ENCODE data around the gene PSMC2. TPM values are rescaled to one million over a fixed set of nuclear protein-coding genes. Genes with fewer than 3 reads are reported as not detected.

Gene PSMC2
- total RNA-seq, 6 experiments from 2014 or later = 71.3 to 96.6 (median 78.2) TPM

DNA sequence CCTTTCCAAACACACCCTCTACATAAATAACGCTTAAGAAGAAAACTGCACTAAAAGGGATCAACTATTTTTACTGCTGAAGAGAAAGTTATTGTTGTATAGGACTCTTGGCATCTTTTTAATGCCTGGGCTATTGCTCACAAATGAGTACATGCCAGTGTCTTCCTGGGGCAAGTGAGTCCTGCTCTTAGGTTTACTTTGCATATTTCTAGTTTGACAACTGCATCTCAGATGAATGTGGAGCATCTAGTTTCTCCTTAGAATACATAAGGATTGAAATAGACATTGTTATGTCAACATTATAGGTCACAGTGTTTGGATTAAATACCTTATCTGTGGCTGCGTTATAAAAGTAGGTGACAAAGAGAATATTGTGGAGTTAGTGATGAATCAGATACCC, 44.5 kb downstream of the PSMC2 start:
- H3K27me3 ChIP-seq = no peaks in the 10 kb centered on the region
- no peaks in the 10 kb centered on the region for H3K36me3 ChIP-seq
- WGBS (ENCODE audit: insufficient coverage, low coverage, low lambda C conversion rate, missing lambda C conversion rate) = 94% methylated on average over 2 of the region's 2 CpGs
- no peaks in the 10 kb centered on the region for H3K9me3 ChIP-seq
- H3K4me3 ChIP-seq = no peak overlapping the region
- intact Hi-C loops (cut with DNase I) = no loop called here
- no peak for TF ChIP-seq POLR2A (IDR thresholded peaks at IDR 0.05)
- TF ChIP-seq, protein P1, sequence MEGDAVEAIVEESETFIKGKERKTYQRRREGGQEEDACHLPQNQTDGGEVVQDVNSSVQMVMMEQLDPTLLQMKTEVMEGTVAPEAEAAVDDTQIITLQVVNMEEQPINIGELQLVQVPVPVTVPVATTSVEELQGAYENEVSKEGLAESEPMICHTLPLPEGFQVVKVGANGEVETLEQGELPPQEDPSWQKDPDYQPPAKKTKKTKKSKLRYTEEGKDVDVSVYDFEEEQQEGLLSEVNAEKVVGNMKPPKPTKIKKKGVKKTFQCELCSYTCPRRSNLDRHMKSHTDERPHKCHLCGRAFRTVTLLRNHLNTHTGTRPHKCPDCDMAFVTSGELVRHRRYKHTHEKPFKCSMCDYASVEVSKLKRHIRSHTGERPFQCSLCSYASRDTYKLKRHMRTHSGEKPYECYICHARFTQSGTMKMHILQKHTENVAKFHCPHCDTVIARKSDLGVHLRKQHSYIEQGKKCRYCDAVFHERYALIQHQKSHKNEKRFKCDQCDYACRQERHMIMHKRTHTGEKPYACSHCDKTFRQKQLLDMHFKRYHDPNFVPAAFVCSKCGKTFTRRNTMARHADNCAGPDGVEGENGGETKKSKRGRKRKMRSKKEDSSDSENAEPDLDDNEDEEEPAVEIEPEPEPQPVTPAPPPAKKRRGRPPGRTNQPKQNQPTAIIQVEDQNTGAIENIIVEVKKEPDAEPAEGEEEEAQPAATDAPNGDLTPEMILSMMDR (IDR thresholded peaks at IDR 0.05) = no peak
- no peak for ATAC-seq
- DNase-seq = no peak
- no peak overlapping the region for H3K27ac ChIP-seq
- H3K4me1 ChIP-seq = peaks cover 0 to 15% (median 4%) of the 10 kb centered on the region in 4 donors

- Histone ChIP-seq H3K27ac (no peak overlapping the region), H3K27me3 (no peaks in the 10 kb centered on the region)
Measured at GRCh38 chr7:103394566-103394965, 47.1 kb downstream of the PSMC2 start.

DNA sequence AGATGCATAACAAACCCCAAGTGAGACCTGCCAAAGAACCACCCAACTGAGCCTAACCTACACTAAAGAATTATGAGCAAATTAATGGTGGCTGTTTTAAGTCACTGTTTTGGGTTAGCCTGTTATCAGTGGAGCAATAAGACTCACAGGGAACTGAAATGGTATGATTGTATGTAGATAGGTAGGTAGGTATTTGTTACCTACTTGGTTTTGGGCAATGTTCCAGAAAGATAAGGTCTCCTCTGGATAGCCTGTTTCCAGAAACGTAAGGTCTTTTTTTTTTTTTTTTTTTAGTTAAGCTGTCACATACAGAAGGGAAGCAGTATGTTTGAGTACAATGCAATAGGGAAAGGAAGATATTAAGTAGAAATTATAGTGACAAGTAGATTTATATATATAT, 47.6 kb downstream of the PSMC2 start:
- H3K27me3 ChIP-seq = no peaks in the 10 kb centered on the region
- no peaks in the 10 kb centered on the region for H3K4me1 ChIP-seq
- intact Hi-C loops (cut with DNase I) = no loop called here
- DNase-seq (no peak), ATAC-seq (no peak)
- no peak overlapping the region for H3K4me3 ChIP-seq
- no peaks in the 10 kb centered on the region for H3K9me3 ChIP-seq
- no peak for TF ChIP-seq POLR2A (IDR thresholded peaks at IDR 0.05)
- TF ChIP-seq, protein P1 (IDR thresholded peaks at IDR 0.05) = no peak
- H3K27ac ChIP-seq = no peak overlapping the region
- 58% methylated on average over 1 of the region's 1 CpG for WGBS (ENCODE audit: insufficient coverage, low coverage, low lambda C conversion rate, missing lambda C conversion rate)
- H3K36me3 ChIP-seq = no peaks in the 10 kb centered on the region

More at GRCh38 chr7:103394566-103394965, 47.1 kb downstream of the PSMC2 start:
- intact Hi-C loops (cut with DNase I) = no loop called here
- no peak overlapping the region for H3K4me3 ChIP-seq
- ATAC-seq (no peak), DNase-seq (no peak)
- no peaks in the 10 kb centered on the region for H3K9me3 ChIP-seq
- H3K4me1 ChIP-seq = peaks cover 0 to 1% (median under 1%) of the 10 kb centered on the region in 4 donors
- TF ChIP-seq POLR2A (IDR thresholded peaks at IDR 0.05) = no peak
- TF ChIP-seq, protein P1 (IDR thresholded peaks at IDR 0.05) = no peak
- WGBS (ENCODE audit: insufficient coverage, low coverage, low lambda C conversion rate, missing lambda C conversion rate) = 96% methylated on average over 3 of the region's 4 CpGs
- H3K36me3 ChIP-seq = no peaks in the 10 kb centered on the region

GRCh38 chr7:103396471-103396870, 49.0 kb downstream of the PSMC2 start:
- DNase-seq (no peak), ATAC-seq (no peak)
- WGBS (ENCODE audit: insufficient coverage, low coverage, low lambda C conversion rate, missing lambda C conversion rate) = 58% methylated on average over 8 of the region's 8 CpGs
- intact Hi-C loops (cut with DNase I) = no loop called here
- no peak overlapping the region for H3K4me3 ChIP-seq
- no peaks in the 10 kb centered on the region for H3K4me1 ChIP-seq
- no peak for TF ChIP-seq POLR2A (IDR thresholded peaks at IDR 0.05)
- TF ChIP-seq, protein P1 (IDR thresholded peaks at IDR 0.05) = no peak
- no peaks in the 10 kb centered on the region for H3K36me3 ChIP-seq
- H3K9me3 ChIP-seq = no peaks in the 10 kb centered on the region
- no peak overlapping the region for H3K27ac ChIP-seq
- H3K27me3 ChIP-seq = no peaks in the 10 kb centered on the region

Data from right lobe of liver (tissue), 6 donors.